Measurements from ENCODE around the gene ANKMY1. TPM values are rescaled to one million over a fixed set of nuclear protein-coding genes. Genes with fewer than 3 reads are reported as not detected.
A peak's percentile ranks its signal among the peaks of the same experiment; 100 is the strongest.

The ANKMY1 gene
- total RNA-seq, 1 experiment from 2014 or later = 7.1 TPM

DNA sequence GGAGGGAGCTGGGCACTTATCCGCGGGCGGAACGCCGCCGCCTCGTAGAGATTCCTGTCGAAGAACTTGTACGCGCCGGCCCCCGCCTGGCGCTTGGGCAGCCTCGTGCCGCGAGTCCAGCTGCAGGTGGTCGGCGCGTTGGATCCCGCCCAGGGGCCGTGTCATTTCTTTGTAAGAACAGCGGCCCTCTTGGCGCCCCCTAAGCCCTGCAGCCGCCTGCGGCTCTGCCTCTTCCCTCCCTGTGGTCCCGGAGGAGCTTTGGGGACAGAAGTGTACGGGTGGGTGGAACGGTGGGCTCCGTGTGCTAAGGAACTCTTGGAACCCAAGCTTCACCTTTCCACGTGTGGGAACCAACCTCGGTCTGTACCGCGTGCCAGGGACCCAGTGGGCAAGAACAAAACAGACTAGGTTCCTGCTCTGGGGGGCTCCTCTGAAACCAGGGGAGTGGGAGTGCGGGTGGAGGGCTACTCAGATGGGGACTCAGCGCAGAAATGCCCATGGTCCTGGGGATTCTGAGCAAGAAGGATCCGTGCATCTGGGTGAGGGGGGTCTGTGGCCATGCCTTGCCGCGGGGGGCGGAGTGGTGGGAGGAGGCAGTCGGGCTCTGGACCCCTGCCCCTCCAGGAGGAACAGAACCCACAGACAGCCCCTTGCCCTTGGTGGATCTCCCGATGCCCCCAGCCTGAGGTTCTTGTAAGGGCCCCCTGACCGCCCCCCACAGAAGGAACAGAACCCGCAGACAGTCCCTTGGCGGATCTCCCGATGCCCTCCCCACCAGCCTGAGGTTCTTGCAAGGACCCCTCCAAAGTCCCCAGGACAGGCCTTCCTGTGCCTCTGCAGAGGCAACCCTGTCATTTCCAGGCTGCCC, 120.9 kb downstream of the ANKMY1 start:
- DNase-seq (ENCODE audit: low read depth) = no peak

DNA sequence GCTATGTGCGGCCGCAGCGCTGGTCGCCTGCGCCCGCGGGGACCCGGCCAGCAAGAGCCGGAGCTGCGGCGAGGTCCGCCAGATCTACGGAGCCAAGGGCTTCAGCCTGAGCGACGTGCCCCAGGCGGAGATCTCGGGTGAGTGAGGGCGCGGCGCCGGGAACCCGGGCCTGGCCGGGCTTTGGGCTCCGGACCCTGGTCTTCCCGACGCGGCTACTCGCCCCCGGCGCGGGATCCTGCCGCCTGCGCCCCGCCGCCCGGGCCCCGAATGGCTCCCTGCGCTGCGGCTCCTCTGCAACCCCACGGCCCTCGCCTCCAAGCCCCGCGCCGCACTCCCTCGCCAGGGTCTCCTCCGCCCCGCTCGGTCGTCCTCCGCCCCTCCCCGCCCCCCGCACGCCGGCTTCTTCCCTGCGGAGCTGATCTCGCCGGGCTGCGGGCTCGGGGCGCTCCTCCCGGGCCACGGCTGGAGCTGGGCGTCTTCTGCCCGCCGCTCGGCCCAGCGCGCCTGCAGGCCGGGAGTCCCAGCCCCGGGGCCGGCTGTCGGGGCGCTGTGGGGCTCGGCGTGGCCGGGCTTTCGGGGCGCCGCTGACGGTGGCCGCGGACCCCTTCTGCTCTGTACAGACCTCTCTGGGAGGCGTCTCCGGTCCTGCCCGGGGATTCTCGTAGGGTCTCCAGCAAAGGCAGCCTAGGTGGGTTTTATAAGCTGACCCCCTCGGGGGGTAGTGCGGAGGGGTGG, 121.7 kb downstream of the ANKMY1 start:
- peak; percentile 36 for DNase-seq (ENCODE audit: low read depth)

GRCh38 chr2:240435457-240435947, 122.3 kb downstream of the ANKMY1 start, which contains the start of gene GPC1:
Gene GPC1, plus strand, starts transcription at chr2:240435663. Its CDS starts 256 bp downstream, at chr2:240435919.
- DNase-seq (ENCODE audit: low read depth) = peak; percentile 67

GRCh38 chr2:240434728-240435456, 122.9 kb downstream of the ANKMY1 start:
- DNase-seq (ENCODE audit: low read depth) = peak; percentile 80

- DNase-seq (ENCODE audit: low read depth) = peak; percentile 94
Observed at GRCh38 chr2:240433973-240434727, 123.6 kb downstream of the ANKMY1 start.

GRCh38 chr2:240432820-240433801, 124.7 kb downstream of the ANKMY1 start:
- DNase-seq (ENCODE audit: low read depth) = no peak

DNA sequence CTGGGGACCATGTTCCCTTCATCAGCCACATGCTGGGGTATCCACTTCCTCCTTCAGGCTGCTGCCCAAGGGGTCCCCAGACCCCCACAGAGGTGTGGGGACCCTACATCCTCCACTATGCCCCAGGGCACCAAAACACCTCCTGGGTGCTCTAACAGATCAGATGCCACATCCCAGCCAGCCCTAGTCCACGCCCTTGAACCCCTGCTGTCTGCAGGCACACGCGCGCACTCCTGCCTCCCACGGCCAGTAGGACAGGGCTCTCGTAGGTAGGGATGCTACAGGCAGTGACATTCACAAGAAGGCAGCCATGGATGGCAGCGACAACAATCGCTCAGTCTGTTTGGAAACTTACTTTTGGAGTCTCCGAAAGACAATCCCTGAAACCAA, 125.4 kb downstream of the ANKMY1 start:
- DNase-seq (ENCODE audit: low read depth) = no peak

- no peak for DNase-seq (ENCODE audit: low read depth)
Observed at GRCh38 chr2:240431661-240432424, 125.9 kb downstream of the ANKMY1 start.

DNA sequence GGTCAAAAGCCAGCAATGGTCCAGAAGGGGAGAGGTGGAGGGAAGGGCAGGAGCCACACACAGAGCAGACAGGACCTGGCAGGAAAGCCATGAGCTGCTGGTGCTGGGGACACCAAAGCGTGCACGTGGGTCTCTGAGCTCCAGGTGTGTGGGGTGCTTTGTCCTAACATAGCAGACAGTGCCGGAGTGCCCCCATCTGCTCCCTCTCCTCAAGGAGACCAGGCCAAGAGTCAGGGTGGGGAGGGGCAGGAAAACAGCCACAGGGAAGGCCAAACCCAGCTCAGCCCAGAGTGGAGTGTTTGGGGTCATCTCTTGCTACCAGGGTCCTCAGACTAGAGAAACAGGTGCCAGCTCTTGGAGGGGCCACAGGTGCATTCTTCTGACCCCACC, 126.5 kb downstream of the ANKMY1 start:
- no peak for DNase-seq (ENCODE audit: low read depth)

DNA sequence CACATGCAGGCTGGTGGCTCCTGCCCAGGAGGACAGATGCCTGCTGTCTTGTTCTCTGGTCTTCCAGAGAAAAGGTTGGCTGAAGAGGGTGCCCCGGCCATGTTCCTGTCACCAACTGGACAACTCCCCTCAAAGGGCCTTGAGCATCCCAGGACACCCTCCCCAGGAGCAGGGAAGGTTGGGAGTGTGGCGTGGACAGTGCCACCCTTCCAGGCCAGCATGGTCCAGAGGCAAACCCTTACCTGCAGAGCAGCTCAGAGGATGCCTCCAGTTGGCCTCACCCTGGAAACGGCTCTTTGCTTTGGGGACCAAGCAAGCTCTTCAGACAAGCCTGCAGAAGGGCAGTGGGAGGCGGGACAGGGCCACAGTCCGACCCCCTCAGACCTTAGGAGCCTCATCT, 127.2 kb downstream of the ANKMY1 start:
- no peak for DNase-seq (ENCODE audit: low read depth)

DNA sequence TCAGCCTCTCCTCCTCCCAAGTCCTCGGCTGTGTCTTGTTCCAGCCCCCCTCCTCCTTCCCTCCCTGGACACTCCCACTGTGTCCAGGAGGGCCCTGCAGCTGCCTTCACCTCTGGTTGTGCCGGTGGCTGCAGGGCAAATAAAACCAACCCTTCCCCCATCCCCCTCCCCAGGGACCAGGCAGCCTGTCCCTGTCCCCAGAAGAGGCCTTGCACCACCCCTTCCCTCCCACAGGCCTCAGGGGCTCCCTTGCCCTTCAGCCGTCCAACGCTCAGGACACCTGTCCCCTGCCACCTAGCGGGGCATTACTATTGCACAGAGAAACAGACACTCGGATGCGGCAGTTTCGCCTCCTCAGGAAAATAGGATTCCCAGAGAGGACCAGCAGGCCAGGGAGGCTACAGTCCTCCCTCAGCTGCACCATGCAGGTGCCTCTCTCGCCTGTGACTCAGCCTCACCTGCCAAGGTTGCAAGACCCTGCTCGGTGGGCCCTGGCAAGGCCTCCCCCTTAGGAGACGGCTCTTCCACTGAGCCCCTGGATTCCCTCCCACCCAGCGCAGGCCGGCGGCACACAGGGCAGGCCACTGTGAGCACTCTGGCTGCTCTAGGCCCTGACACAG, 127.8 kb downstream of the ANKMY1 start:
- DNase-seq (ENCODE audit: low read depth) = no peak

Other genes with a start within 250 kb of the ANKMY1 start
- gene GPC1, start 122.3 kb downstream of the ANKMY1 start, total RNA-seq (2014; rRNA removed; shearing (Covaris generic)) = 12.6 and 26.9 TPM in 2 replicates
- 3.6 and 4.1 TPM in 2 replicates for gene DUSP28, start 2.4 kb upstream of the ANKMY1 start, total RNA-seq (2014; rRNA removed; shearing (Covaris generic))
- 4.5 and 18.1 TPM in 2 replicates for gene RNPEPL1, start 10.5 kb upstream of the ANKMY1 start, total RNA-seq (2014; rRNA removed; shearing (Covaris generic))
- gene CAPN10, start 28.7 kb upstream of the ANKMY1 start, total RNA-seq (2014; rRNA removed; shearing (Covaris generic)) = 3.4 and 11.1 TPM in 2 replicates
- gene GPR35, start 67.5 kb upstream of the ANKMY1 start, total RNA-seq (2014; rRNA removed; shearing (Covaris generic)) = 0.17 TPM in 1 of 2 replicates, not detected in the other
- not detected in 2 replicates for gene AQP12B, start 124.9 kb upstream of the ANKMY1 start, total RNA-seq (2014; rRNA removed; shearing (Covaris generic))
- gene AQP12A, start 133.9 kb upstream of the ANKMY1 start, total RNA-seq (2014; rRNA removed; shearing (Covaris generic)) = not detected in 2 replicates